HG02798 (cell line): ENCODE measurements around the gene USP2.

Source experiments
- ATAC-seq: cut with Tn5 transposase; IDR thresholded peaks from one replicate; pipeline ENCODE4 v1.9.1; 2021; ENCODE audit warnings: mild to moderate bottlenecking; ENCODE audit not compliant: unreplicated experiment, poor library complexity

The USP2 gene, protein sequence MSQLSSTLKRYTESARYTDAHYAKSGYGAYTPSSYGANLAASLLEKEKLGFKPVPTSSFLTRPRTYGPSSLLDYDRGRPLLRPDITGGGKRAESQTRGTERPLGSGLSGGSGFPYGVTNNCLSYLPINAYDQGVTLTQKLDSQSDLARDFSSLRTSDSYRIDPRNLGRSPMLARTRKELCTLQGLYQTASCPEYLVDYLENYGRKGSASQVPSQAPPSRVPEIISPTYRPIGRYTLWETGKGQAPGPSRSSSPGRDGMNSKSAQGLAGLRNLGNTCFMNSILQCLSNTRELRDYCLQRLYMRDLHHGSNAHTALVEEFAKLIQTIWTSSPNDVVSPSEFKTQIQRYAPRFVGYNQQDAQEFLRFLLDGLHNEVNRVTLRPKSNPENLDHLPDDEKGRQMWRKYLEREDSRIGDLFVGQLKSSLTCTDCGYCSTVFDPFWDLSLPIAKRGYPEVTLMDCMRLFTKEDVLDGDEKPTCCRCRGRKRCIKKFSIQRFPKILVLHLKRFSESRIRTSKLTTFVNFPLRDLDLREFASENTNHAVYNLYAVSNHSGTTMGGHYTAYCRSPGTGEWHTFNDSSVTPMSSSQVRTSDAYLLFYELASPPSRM

DNA sequence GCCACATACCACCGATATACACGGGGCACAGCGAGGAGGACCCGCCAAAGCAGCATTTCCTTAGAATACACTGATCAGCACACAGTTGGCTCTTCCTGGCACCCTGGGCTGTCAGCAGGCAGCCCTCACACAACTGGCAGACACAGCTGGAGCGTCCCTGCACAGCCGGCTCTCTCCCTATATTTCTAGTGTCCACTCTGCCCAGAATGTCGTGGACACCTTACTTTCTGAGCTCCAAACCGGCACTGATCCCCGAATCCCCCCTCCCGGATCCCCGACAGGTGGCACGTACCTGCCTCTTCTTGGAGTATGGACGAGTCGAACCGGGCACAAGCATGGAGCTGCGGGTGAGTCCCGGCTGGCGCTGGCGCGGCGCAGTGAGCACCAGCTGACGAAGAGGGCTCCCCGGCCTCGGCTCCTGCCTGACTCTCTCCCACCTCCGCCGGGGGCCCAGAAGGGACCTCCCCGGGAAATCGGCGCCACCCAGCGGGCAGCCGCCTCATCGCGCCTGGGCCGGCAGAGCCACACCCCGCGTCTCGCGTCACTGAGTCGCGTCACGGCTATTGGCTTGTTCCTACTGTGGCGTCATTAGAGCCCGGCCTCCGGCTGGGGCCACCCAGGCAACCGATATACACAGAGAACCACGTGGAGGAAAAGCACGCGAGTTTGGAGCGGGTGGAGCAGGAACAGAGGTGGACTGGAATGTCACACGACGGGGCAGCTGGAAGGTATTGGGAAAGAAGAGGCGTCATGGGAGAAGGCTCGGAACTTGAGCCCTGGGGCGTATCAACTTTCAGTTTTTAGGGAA lies at the start of gene USP2:
Gene USP2 (minus strand): TSS at position 510 of the 808 bp plus-strand sequence. CDS start 8,210 bp downstream, outside the sequence.
- ATAC-seq = peak; percentile 98

DNA sequence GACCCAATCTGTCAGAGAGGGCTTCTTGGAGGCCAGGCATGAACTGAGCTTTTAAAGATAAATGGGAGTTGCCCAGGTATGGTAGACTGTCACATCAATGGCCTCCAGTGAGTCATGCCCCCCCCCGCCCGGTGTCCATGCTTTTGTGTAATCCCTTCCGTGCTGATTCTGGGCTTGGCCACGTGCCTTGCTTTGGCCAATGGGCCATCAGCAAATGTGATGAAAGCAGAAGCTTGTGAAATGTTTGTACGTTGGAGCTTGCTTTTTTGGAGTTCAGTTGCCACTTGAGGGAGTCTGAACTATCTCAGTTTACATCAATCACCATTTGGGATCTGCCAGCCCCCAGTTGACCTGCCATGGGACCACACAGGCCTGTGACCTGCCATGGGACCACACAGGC lies 45.8 kb upstream of the USP2 start:
- ATAC-seq = no peak

DNA sequence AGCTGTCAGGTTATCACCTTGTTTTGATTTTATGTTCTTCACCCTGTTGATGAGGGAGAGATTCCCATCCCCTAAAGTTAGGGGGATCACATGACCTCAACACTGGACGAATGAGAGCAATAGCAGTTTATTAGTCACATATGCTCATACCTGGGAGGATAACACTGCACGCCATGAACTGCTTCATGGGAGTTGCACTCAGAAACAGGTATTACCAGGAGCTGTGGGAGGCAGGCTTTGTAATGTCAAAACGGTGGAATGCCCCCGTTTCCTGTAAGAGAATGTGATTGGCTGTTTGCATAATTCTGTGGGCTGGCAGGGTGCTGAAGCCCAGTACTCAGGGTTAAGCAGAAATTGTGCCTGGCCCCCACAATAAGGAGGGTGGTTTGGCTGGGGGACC lies 44.7 kb upstream of the USP2 start:
- ATAC-seq = no peak

DNA sequence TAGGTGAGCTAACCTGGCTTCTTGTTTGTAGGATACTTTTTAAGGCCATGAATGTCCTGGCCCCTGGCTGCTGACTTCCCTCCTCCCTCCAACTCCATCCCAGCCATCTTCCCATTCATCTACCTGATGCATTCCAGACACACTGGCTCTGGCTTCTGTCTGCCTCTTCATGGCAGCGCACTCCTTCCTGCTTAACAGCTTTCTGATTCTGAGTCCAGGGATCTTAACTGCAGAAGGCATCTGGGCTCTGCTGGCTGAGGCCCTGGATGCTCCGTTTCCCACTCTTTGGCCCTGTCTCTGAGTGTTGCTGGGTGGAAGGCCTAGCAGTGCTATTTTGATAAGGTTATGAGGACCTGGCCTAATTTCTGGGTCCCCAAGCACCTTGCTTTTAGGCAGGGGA lies 43.3 kb upstream of the USP2 start:
- ATAC-seq = no peak

DNA sequence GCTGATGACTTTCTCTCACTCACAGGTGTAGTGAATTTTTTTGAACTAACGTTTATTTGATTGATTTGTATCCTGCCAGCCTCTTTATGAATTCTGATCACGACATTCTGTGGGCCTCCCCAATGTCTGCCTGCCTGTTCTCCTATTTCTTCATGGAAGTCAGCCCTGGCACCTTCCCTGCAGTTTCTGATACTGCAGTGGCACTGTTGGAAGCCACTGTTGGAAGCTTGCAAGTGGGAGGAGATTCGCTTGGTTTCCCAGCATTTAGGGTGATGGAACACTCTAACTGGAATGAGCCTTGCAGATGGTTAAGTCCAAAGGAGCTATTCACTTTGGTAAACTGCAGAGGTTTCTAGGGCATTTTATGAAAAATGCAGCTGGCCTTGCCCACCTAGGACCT lies 42.8 kb upstream of the USP2 start:
- ATAC-seq = no peak

DNA sequence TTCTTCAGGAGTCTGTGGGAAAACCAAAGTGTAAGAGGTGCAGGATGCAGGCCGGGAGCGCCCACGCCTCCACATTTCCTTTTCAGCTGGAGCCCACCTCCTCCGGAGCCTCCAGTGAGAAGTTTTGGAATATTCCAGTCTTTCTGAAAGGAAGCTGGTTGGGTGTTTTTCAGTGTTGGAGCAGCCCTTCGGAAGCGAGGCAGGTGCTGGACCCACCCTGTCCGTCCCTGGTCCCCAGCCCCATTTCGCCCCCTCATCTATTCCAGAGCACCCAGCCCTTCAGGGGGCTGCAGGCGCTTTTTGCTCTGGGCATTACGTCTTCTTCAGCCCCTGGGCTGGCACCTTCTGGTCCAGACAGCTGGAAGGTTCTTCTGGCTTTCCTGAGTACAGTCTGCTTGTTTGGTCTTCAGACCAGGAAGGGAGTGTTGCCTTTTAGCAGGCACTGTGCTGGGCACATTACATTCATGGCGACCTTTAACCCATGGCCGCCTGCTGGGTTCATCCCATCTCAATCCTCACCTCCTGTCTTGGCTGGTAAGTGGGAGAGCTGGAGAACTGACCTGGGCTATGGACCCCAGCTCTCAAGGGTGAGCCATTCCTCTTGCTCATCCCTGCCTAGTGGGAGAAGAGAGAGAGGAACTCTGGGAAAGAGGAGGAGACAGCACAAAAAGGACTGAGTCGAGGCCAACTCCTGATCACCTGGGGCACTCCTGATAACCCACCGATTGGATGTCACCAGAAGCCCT lies 42.2 kb upstream of the USP2 start:
- ATAC-seq = no peak

DNA sequence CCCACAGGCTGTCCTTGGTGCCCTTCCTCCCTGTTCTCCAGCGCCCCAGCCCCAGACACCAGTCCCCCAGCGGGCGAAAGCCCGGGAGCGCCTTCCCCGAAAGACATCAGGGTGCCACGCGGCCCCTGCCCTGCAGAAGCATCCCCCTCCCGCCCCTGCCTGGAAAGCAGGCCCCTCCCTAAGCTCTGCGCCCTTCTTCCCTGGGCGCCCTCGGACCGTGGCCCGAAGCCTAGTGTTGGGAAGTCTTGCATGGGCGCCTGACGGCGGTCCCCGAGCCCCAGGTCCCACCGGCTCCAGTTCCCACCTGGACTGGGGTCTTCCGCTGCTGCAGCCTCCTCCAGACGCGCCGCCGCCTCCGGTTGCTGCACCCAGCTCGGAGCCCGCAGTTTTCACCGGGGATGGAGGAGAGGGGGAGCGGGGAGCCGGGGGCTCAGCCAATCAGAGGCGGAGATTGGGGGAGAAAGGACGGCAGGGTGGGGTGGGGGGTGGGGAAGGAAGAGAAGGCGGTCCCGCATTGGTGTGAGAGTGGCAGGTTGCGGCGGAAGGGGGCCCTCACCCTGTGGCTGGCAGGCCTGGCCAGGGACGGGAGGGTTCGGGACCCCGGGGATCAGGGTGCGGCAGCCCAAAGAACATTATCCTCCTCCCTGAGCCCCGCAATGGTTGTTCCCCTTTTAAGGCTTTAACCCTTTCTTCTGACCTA lies 41.5 kb upstream of the USP2 start, which contains the start of gene THY1:
Gene THY1 (minus strand): TSS at position 364 of the 700 bp plus-strand sequence. CDS start 2,267 bp downstream, outside the sequence.
- no peak for ATAC-seq

DNA sequence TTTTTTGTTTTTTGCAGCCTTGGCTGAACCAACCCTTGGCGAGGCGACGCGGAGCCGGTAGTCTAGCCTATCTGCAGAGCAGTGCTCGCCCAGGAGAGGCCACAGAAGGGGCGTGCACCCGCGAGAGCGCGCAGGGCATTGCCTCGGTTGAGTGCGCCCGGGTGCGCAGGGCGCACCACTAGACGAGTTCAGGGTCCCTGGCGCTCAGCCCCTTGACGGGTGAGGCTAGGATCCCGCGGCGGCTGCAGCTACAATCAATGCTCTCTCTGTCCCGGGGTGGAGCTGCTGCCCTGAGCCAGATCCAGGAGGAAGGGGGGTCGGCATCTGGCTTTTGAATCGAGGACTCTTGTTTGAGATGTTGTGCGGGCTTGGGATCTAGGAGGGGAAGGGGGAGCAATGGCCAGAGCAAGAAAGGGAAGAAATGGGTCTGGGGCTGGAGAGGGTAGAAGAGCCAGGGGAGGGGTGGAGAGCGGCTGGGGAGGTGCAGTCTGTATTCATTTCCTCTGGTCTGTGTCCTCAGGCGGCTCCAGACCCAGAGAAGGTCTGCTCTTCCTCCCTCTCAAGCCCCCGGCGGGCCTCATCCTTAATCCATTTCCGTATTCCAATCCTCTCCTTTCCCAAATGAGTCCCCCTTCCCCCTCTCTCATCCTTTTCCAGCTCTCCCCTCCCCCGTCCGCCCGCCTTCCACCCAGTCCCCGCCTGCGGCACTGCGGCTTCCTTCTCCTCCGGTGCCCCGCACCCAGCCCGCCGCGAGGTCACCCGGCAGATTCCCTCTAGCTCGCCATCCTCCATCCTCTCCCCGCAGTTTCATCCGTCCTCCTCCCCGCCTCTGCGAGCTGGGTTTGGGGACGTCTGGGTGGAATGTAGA lies 40.7 kb upstream of the USP2 start:
- no peak for ATAC-seq

DNA sequence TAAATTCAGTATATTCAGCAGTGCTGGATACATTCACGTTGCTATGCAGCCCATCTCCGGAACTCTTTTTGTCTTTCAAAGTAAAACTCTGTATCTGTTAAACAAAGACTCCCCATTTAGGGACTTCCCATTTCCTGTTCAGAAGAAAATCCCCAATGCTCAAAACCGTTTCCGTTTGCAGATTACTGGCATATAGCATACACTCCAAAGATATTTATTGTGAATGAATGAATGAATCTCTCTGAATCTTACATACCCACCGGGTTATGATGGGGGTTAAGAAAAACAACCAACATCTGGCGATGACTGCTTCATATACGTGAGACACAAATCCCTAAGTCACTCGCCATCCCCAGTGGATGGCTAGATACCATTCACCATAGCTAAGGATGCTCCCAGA lies 39.9 kb upstream of the USP2 start:
- no peak for ATAC-seq

DNA sequence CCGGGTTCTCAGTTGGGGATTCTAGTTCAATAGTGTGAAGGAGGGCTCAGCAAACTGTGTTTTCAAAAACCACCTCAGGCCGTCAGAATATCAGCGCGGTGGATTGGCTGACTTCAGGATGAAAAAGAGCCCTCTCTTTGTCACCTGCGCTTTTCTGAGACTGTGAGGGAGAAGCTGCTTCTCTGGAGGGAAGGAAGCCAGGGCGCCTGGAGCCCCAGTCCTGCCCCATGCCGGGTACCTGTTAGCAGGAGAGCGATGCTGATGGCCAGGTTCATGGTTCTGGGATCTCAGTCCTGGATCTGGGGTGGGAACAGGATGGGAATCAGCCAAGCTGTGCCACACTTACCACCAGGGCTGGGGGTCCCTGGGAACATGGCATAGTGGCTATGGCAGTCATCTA lies 39.1 kb upstream of the USP2 start:
- ATAC-seq = no peak

DNA sequence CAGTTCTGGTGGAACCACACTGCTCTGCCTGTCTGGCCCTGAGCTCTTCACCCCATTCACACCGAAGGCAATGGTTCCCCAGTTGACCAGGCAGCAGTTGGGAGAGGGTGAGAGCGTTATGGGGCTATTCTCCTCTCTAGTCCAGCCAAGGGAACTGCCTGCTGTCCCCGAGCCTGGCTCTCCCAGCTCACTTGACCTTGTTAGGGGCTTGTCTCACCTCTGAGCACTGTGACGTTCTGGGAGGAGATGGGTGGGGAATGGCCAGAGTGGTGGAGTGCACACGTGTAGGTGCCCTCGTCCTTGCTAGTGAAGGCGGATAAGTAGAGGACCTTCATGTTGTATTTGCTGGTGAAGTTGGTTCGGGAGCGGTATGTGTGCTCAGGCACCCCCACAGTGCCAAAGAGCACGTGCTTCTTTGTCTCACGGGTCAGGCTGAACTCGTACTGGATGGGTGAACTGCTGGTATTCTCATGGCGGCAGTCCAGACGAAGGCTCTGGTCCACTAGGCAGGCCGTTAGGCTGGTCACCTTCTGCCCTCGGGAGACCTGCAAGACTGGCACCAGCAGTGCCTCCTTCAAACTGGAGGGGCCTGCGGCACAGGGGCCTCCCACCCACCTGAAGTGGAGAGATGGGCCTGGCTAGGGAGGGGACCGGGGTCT lies 38.5 kb upstream of the USP2 start:
- no peak for ATAC-seq

DNA sequence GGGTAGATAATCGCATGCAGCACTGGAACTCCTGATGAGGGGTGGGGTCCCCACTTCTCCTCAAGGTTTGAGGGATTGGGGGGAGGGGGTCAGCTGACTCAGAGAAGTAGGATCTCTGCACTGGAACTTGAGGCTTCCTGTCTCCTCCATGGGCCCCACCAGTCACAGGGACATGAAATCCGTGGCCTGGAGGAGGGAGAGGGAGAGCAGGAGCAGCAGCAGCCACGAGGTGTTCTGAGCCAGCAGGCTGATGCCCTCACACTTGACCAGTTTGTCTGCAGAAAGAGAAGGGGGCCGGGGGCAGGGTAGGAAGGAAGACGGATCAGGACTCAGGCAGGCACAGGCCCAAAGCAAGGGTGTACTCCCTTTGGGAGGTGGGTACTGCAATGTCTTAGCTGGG lies 37.8 kb upstream of the USP2 start:
- ATAC-seq = no peak

DNA sequence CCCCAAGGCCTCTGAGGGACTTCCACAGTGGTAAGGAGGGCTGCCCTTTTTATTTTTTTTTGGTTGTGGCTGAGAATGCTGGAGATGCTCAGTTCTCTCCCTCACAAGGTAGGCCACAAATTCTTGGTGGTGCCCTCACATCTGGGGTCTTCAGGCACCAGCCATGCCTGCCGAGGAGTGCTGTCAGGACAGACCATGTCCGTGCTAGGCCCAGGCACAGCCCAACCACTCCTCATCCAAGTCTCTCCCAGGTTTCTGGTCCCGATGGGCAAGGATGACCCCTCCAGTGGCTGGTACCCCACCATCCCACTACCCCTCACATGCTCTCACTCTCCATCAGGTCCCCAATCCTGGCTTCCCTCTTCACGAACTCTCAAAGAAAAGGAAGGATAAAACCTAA lies 37.3 kb upstream of the USP2 start:
- no peak for ATAC-seq

DNA sequence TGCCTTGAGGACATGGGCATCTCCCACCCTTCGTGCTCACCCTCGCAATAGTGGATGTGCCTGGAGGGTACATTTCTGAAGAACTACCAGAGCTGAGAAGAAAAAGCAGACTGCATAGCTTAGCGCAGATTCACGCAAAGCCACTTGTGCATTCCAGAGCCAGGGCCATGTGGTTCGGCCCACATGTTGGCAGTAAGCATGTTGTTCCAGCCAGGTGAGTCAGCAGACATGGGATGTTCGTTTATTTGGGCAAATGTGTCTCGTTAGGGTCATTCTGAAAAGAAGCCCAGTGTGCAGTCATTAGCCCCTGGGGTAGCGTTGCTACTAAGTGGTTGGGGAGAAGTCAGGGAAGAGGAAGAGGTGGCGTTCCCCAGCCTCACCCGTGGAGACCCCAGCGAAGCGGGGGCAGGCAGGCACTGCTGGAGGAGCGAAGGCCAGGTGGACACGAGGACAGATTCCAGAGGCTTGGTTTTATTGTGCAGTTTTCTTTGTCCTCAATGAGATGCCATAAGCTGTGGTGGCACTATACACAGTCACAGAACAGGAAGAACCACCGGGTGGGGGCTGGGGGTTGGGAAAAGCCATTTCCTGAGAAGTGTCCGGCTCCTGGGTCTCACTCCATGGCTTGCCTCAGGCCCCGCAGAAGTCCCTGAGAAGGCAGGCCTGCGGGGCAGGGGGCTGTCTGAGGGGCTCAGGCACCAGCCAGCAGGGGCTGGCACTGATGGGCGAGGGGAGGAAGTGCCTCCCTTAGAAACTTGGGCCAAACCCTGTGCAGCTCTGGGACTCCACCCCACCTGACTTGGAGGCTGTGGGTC lies 36.4 kb upstream of the USP2 start:
- ATAC-seq = no peak

DNA sequence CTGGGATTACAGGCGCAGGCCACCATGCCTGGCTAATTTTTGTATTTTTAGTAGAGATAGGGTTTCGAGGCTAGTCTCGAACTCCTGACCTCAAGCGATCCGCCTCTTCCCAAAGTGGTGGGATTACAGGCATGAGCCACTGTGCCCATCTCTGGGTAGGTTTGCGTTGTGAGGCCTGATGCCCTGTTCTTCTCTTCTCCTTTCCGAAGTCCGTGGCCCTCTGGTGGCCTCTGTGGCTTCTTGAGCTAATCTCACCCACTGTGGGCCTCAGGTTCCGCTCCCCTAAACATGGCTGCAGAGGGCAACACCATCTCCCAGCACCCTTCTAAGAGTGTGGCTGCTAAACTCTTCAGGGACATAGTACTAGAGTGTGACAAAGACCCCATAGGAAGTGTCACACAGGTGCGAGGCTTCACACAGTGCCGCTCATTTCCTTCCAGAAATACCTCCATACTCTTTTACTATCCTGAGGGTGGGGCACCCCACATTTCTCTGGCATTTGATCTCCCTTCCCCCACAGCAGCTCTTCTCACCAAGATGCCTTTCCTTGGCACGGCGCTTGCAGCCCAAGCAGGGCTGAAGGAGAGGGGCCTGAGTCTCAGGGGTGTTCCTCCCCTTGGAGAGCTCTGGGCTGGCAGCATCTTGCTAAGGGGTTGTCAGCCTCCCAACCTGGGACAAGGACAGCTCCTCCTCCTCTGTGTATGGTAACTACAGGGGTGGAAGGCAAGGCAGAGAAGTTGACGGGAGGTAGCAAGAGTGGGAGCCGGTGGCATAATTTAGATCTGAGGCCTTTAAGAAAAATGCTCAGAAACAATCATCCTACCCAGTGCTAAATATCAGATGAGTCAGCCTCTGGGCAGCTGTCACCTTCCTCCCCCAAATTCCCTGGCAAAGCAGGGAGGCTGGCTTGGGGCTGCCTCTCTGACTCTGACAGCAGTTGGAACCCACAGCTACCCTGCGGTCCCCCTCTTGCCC lies 35.4 kb upstream of the USP2 start:
- no peak for ATAC-seq

DNA sequence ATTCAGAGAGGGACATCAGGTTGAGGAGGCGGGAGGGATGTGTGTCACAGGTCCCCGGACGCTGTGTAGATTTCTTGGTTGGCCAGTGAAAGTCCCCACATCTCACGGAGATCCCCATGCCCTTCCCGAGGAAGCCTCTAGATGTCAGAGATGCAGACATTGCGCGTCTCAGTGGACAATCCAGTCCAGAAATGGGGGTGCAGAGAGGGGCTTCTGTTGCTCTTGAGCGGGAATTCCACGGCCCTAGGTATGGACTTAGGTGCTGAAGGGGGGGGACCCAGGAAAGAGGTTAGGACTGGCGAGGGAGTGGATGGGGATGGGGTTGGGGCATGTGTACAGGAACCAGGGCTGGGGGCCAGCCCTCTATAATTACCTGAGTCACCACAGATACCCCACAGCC lies 34.5 kb upstream of the USP2 start:
- ATAC-seq = no peak
